WERI-Rb-1 (cell line): ENCODE results near the gene FUOM.

Source experiments
- DNase-seq: peaks from one replicate; pipeline ENCODE4 v3.0.0-alpha.2; 2020
- H3K27ac ChIP-seq: fragments of 250-450 bp; sonication (Bioruptor Pico); 2 replicates; pipeline ENCODE4 v1.5.1; 2020; ENCODE audit warnings: mild to moderate bottlenecking, moderate library complexity
- H3K27me3 ChIP-seq: fragments of 250-450 bp; sonication (Bioruptor Pico); 2 replicates; pipeline ENCODE4 v1.5.1; 2021; ENCODE audit warnings: mild to moderate bottlenecking, low read depth, moderate library complexity; ENCODE audit not compliant: insufficient read depth, severe bottlenecking
- H3K36me3 ChIP-seq: fragments of 250-450 bp; sonication (Bioruptor Pico); 2 replicates; pipeline ENCODE4 v1.5.1; 2020; ENCODE audit warnings: mild to moderate bottlenecking, moderate library complexity
- H3K4me3 ChIP-seq: 2 replicates; pipeline ENCODE4 v1.5.1; 2011; ENCODE audit warnings: low read depth, mild to moderate bottlenecking, control low read depth, low read length
- H3K9me3 ChIP-seq: fragments of 250-450 bp; sonication (Bioruptor Pico); 2 replicates; pipeline ENCODE4 v1.5.1; 2021; ENCODE audit warnings: mild to moderate bottlenecking, moderate library complexity; ENCODE audit not compliant: severe bottlenecking
- TF ChIP-seq, protein P1 (sequence below): IDR thresholded peaks from 2 replicates; pipeline ENCODE4 v1.5.1; 2011; ENCODE audit warnings: low read depth, mild to moderate bottlenecking, control low read depth, inconsistent platforms, low read length

The FUOM gene

DNA sequence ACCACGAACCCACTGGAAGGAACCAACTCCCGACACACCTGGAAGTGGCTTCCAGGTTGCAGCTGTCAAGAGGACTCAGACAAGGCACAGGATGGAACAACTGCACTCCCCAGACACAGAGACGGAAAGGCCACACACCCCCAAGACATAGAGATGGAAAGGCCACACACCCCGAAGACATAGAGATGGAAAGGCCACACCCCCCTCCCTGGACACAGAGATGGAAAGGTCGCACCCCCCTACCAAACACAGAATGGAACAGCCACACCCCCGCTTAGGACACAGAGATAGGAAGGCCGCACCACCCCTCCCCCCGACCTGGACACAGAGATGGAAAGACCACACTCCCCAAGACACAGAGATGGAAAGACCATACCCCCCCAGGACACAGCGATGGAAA lies 41.6 kb downstream of the FUOM start:
- peaks cover 7% of the 10 kb centered on the region for H3K9me3 ChIP-seq
- H3K4me3 ChIP-seq = no peak overlapping the region
- DNase-seq = no peak
- TF ChIP-seq, protein P1, sequence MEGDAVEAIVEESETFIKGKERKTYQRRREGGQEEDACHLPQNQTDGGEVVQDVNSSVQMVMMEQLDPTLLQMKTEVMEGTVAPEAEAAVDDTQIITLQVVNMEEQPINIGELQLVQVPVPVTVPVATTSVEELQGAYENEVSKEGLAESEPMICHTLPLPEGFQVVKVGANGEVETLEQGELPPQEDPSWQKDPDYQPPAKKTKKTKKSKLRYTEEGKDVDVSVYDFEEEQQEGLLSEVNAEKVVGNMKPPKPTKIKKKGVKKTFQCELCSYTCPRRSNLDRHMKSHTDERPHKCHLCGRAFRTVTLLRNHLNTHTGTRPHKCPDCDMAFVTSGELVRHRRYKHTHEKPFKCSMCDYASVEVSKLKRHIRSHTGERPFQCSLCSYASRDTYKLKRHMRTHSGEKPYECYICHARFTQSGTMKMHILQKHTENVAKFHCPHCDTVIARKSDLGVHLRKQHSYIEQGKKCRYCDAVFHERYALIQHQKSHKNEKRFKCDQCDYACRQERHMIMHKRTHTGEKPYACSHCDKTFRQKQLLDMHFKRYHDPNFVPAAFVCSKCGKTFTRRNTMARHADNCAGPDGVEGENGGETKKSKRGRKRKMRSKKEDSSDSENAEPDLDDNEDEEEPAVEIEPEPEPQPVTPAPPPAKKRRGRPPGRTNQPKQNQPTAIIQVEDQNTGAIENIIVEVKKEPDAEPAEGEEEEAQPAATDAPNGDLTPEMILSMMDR = no peak
- H3K27ac ChIP-seq = no peak overlapping the region
- no peaks in the 10 kb centered on the region for H3K27me3 ChIP-seq
- peaks cover 14% of the 10 kb centered on the region for H3K36me3 ChIP-seq

DNA sequence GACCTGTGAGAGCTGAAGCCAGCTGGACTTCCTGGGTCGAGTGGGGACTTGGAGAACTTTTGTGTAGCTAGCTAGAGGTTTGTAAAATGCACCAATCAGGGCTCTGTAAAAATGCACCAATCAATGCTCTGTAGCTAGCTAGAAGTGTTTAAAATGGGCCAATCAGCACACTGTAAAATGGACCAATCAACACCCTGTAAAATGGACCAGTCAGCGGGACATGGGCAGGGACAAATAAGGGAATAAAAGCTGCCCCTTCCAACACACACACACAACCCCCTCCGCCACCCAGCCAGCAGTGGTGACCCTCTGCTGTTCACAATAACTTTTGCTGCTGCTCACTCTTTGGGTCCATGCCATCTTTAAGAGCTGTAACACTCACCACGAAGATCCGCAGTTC lies 42.0 kb downstream of the FUOM start:
- Histone ChIP-seq H3K36me3 (peaks cover 15% of the 10 kb centered on the region), H3K27ac (no peak overlapping the region), H3K4me3 (no peak overlapping the region), H3K27me3 (no peaks in the 10 kb centered on the region), H3K9me3 (peaks cover 2% of the 10 kb centered on the region)
- TF ChIP-seq, protein P1 = no peak
- DNase-seq = no peak

DNA sequence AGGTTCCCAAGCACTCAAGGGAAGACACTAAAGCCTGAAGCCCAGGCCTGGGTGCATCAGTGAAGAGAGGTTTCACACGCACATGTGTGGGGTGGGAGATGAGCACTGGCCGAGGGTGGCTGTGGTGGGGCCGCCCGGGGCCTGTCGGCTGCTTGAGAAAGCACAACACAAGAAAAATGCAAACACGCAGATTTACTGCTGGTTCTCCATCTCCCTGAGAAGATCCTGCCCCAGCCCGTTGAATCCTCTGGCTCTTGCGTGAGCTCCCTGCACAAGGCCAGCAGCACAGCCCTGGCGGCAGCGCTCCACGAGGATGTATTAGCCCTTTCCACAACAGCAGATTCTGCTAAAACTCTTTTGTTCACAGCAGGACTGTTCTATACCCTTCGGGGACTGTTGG lies 42.9 kb downstream of the FUOM start:
- Histone ChIP-seq H3K36me3 (peaks cover 23% of the 10 kb centered on the region), H3K4me3 (no peak overlapping the region), H3K27ac (no peak overlapping the region), H3K9me3 (no peaks in the 10 kb centered on the region), H3K27me3 (no peaks in the 10 kb centered on the region)
- TF ChIP-seq, protein P1 = no peak
- no peak for DNase-seq

- no peaks in the 10 kb centered on the region for H3K9me3 ChIP-seq
- no peak for DNase-seq
- no peak overlapping the region for H3K4me3 ChIP-seq
- H3K27me3 ChIP-seq = no peaks in the 10 kb centered on the region
- TF ChIP-seq, protein P1 = no peak
- peaks cover 30% of the 10 kb centered on the region for H3K36me3 ChIP-seq
- H3K27ac ChIP-seq = no peak overlapping the region
These were observed 44.6 kb downstream of the FUOM start for GRCh38 chr10:133313192-133313591.

DNA sequence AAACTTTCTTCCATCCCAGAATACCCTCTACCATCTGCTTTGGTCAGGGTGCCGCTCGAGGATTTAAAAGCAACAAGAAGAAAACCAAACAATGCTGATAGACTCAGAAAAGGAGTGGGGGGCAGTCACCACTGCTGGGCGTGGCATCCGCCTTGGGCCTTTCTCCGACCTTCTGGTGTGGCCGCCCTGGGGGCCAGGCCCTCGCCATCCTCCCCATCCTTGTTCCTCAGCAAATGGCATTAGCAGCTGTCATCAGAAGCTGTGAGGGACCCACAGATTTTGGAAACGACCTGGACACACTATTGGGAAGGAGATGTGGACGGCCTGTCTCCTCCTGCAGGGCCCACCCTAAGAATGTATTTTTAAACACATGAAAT lies 45.1 kb downstream of the FUOM start:
- H3K27ac ChIP-seq = no peak overlapping the region
- TF ChIP-seq, protein P1 = no peak
- peaks cover 30% of the 10 kb centered on the region for H3K36me3 ChIP-seq
- H3K4me3 ChIP-seq = no peak overlapping the region
- H3K27me3 ChIP-seq = no peaks in the 10 kb centered on the region
- no peaks in the 10 kb centered on the region for H3K9me3 ChIP-seq
- no peak for DNase-seq

GRCh38 chr10:133312016-133312768 lies 45.6 kb downstream of the FUOM start:
- Histone ChIP-seq H3K27ac (no peak overlapping the region), H3K9me3 (no peaks in the 10 kb centered on the region), H3K27me3 (no peaks in the 10 kb centered on the region), H3K4me3 (no peak overlapping the region), H3K36me3 (peaks cover 30% of the 10 kb centered on the region)
- TF ChIP-seq, protein P1 = no peak
- DNase-seq = no peak
